HG03521 (cell line): ENCODE data around the gene IPO4.
"Not testable (repeated sequence)": the region's sequence is repeated elsewhere in the genome, so short reads cannot be mapped to it uniquely, and the experiment has no call there.

Experiments used
- ATAC-seq: cut with Tn5 transposase; IDR thresholded peaks from one replicate; pipeline ENCODE4 v1.9.1; 2021; ENCODE audit warnings: mild to moderate bottlenecking, moderate library complexity; ENCODE audit not compliant: unreplicated experiment

IPO4 gene, protein sequence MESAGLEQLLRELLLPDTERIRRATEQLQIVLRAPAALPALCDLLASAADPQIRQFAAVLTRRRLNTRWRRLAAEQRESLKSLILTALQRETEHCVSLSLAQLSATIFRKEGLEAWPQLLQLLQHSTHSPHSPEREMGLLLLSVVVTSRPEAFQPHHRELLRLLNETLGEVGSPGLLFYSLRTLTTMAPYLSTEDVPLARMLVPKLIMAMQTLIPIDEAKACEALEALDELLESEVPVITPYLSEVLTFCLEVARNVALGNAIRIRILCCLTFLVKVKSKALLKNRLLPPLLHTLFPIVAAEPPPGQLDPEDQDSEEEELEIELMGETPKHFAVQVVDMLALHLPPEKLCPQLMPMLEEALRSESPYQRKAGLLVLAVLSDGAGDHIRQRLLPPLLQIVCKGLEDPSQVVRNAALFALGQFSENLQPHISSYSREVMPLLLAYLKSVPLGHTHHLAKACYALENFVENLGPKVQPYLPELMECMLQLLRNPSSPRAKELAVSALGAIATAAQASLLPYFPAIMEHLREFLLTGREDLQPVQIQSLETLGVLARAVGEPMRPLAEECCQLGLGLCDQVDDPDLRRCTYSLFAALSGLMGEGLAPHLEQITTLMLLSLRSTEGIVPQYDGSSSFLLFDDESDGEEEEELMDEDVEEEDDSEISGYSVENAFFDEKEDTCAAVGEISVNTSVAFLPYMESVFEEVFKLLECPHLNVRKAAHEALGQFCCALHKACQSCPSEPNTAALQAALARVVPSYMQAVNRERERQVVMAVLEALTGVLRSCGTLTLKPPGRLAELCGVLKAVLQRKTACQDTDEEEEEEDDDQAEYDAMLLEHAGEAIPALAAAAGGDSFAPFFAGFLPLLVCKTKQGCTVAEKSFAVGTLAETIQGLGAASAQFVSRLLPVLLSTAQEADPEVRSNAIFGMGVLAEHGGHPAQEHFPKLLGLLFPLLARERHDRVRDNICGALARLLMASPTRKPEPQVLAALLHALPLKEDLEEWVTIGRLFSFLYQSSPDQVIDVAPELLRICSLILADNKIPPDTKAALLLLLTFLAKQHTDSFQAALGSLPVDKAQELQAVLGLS

DNA sequence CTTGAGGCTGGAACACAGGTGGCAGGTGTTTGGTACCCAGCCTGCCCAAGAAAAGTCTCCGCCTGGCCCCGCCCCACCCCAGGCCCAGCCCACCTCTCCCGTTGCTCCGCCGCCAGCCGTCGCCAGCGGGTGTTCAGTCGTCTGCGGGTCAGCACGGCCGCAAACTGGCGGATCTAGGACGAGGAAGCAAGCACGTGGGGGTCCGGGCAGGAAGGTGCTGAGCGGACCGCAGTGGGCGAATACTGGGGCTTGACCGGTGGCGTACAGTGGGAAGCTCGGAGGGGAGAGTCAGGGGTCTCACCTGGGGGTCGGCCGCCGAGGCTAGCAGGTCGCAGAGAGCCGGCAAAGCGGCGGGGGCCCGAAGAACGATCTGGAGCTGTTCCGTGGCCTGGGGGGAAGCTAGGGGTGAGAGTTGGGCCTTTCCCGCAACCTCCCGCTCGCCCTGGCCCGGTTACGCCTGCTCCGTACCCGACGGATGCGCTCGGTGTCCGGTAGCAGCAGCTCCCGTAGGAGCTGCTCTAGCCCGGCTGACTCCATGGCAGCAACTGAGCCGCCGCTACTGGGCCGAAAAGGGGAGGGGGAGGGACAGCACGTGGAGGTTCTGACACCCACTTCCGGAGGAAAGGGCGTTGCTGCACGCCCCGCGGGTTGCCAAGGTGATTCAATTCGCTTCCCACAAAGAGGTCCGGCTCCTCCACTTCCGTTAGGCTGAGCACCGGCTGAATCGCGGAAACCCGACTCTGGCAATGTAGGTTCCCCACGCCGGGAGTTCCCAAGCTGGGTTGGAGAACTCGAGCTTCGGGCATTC is at the start of gene IPO4:
Gene IPO4 (minus strand): TSS at position 566 of the 808 bp plus-strand sequence. CDS start 29 bp downstream, at position 537.
- peak; percentile 87 for ATAC-seq

GRCh38 chr14:24238123-24238522 is 49.5 kb upstream of the IPO4 start:
- ATAC-seq = no peak

DNA sequence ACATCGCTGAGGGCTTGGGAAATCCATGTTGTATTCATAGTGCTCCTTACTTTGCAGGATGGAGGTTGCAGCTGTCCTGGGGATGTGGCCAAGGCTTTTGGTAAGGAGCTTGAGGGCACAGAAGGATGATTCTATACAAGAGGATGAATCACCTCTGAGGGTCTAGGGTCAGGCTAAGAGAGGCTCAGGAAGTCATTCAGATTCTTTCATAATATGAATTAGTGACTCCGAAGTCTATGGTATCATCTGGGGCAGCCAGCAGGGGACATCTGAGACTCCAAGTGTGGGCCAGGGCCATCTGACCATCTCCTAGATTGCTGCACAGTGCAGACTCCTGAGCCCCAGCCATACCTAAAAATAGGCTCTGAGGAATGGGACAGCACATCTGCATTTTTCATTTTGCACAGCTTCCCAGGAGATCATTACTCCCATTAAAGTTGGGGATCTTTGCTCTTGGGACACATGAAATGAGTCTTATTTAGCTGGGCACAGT is 48.9 kb upstream of the IPO4 start:
- ATAC-seq = no peak

DNA sequence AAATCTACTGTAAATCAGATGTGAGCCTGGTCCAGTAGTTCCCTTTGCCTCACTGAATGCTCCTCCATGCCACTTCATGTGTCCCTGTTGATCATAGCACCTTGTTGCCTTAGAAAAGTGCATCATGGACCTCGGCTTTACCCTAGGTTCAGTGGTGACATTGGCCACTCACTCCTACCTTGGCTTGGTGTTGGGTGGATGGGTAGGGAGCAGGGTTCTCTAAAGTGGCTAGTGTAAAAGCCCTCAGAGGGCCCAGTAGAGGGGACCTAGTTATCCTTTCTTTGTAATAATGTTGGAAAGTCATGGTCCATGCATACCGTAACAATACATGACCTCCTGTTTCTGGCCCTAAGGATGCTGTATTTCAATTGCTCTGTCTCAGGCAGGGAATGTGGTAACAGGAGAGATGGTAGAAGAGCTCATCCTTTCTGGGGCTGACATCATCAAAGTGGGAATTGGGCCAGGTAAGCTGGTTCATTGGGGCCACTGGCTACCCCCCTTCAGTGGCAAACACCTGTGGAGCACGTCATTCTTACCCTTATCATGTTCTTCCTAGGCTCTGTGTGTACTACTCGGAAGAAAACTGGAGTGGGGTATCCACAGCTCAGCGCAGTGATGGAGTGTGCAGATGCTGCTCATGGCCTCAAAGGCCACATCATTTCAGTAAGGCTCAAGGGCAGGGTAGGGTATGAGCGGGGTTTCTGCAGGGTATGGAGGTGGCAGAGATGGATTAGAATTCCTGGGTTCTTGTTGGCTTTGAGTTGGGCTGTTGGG is 48.3 kb upstream of the IPO4 start:
- no peak for ATAC-seq

DNA sequence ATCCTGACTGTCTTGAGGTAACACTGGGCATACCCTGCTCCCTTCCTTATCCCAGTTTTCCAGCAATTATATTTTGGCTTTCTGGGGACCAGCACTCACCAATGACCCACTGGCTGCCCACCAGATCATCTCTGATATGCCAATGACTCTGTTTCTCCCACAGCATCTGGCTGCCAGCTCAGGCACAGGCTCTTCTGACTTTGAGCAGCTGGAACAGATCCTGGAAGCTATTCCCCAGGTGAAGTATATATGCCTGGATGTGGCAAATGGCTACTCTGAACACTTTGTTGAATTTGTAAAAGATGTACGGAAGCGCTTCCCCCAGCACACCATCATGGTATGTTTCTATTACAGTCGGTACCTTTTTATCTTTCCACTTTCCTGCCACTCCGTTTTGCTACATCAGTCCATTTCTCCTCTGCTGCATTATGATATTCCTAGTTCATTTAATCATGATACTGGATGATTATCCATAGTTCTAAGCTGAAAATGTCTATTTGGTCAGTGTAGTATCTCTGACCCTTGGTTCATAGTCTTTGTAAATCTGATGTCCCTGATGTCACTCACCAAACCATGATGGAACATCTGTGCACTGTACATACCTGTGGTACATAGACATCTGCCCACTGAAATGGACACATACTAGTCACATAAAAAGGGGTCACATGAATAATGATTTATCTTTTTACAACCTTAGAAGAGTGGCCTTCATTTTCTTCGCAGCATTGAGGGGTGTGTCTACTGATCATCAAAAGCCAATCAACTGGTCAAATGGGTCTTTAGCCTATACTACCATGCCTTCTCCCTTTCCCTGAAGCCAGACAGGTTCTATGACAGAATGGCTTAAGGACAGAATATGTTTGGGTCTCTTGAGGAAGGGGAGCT is 47.4 kb upstream of the IPO4 start:
- ATAC-seq = no peak

DNA sequence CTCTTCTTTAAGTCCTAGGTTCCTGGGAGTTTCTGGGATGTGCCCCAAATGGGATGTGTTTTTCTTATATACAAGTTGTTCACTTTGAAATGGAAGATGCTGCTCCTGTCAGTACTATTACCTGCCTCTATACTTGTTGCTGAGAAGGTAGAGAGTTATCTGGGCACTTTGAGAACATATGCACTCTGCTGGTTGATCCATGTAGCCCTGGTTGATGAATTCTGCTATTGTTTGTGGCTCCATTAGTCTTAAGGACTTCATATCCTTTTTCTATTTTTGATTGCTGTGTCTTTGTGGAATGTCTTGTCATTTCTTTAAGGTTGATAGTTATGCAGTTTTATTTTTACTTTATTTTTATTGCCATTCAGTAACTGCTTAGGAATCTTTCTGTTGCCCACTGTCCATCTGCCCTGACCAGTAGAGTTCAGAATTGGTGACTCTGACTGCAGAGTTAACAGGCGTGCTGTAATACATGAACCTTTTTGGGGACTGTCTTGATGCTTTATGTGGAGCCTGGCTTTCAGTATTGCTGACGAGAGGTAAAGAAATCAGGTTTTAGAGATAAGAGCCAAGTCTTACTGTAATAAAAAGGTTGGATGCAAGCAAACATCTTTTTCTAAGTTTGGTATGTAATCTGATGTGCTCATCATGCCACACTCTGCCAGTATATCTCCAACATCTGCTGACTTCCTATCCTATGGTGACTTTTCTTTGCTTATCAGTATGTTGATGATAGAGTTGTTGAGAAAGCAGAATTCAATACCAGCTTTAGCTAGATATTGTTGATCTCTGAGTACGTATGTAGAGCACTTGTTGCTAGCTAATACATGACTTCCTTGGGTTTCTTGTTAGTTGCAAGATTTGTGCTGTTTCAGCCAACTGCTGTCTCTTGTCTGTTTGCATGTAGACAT is 45.7 kb upstream of the IPO4 start:
- ATAC-seq = no peak

DNA sequence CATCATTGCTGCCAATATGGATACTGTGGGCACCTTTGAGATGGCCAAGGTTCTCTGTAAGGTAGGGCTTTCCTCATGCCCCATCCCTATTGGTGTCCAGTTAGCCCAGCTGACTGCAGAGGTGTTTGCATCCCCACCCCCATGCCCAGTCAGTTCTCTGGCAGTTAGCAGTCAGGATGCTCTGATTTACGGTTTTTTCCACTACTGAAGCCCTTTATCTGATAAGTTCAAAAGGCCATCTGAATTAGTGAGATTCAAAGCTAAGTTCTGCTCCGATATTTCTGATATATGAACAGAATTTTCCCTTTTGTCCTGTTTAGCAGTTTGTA is 44.9 kb upstream of the IPO4 start:
- no peak for ATAC-seq

GRCh38 chr14:24232645-24233537 is 44.3 kb upstream of the IPO4 start, which contains the start of gene GMPR2:
Gene GMPR2, plus strand, starts transcription at chr14:24232929. Its CDS starts 325 bp downstream, at chr14:24233254.
- ATAC-seq = peak; percentile 42

DNA sequence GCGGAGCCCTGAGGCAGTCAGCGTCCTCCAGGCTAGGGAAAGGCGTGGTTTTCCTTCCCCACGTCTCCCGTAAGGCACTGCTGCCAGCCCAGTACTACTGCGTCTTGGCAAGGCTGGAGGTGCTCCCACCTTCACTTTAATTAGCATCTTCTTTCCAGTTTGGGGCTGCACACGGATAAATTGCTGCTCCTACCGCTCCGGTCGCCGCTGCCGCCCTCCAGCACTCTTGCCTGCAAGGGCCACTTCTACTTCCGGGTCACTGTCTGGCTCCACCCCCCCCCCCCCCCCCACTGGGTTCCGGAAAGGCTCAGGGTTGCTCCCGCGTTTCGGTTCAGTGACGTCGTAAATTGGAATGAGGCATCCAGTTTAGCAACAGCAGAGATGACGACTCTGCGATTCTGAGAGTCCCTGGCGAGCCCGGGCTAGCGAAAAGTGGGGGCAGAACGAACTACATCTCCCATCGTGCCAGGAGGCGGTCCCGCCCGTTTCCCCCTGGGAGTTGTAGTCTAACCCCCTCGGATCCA is 43.6 kb upstream of the IPO4 start, which contains the start of gene NEDD8:
Gene NEDD8 (minus strand): TSS at position 247 of the 524 bp plus-strand sequence. CDS start 100 bp downstream, at position 147.
- peak; percentile 65 for ATAC-seq

- no peak for ATAC-seq
Observed at GRCh38 chr14:24231263-24232120, 42.9 kb upstream of the IPO4 start.

DNA sequence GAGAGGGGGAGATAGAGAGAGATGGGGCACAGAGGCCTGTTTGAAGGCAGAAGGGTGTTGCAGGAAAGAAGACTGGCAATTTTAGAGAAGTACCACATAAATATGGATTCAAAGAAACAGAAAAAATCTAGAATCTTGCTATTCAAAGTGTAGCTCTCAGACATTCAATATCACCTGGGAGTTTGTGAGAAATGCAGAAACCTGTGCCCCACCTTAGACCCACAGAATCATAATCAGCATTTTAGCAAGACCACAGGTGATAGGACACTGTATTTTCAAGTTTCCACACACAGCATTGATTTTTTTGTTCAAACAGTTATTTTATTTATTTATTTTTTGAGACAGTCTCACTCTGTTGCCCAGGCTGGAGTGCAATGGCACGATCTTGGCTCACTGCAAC is 40.3 kb upstream of the IPO4 start:
- ATAC-seq = no peak

GRCh38 chr14:24226473-24226872 is 37.9 kb upstream of the IPO4 start:
- no peak for ATAC-seq

GRCh38 chr14:24224618-24225071 is 36.0 kb upstream of the IPO4 start:
- ATAC-seq = no peak

DNA sequence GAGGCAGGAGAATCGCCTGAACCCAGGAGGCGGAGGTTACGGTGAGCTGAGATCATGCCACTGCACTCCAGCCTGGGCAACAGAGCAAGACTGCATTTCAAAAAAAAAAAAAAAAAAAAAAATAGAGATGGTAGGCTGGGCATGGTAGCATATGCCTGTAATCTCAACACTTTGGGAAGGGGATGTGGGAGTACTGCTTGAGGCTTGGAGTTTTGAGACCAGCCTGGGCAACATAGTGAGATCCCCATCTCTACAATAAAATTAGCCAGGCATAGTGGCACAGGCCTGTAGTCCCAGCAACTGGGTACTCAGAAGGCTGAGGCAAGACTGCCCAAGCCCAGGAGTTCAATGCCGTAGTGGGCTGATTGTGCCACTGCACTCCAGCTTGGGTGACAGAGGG is 34.4 kb upstream of the IPO4 start:
- ATAC-seq = not testable (repeated sequence)

- ATAC-seq = no peak
Observed at GRCh38 chr14:24219521-24219920, 30.9 kb upstream of the IPO4 start.
